HG03139 (cell line): ENCODE results near the gene FAAP20.

Experiments used
- ATAC-seq: cut with Tn5 transposase; IDR thresholded peaks from one replicate; pipeline ENCODE4 v1.9.1; 2021; ENCODE audit not compliant: unreplicated experiment

Gene FAAP20

GRCh38 chr1:2180297-2181245 lies 14.0 kb downstream of the FAAP20 start:
- ATAC-seq, result no peak

- ATAC-seq, result no peak
Observed at GRCh38 chr1:2179283-2180013, 15.1 kb downstream of the FAAP20 start.

- ATAC-seq, result no peak
Observed at GRCh38 chr1:2178875-2179274, 15.7 kb downstream of the FAAP20 start.

- no peak for ATAC-seq
Observed at GRCh38 chr1:2177946-2178538, 16.5 kb downstream of the FAAP20 start.

GRCh38 chr1:2177541-2177940 lies 17.0 kb downstream of the FAAP20 start:
- ATAC-seq, result no peak

GRCh38 chr1:2176615-2177014 lies 18.0 kb downstream of the FAAP20 start:
- no peak for ATAC-seq

GRCh38 chr1:2175681-2176454 lies 18.7 kb downstream of the FAAP20 start:
- ATAC-seq, result no peak

GRCh38 chr1:2175055-2175414 lies 19.5 kb downstream of the FAAP20 start:
- no peak for ATAC-seq

- no peak for ATAC-seq
Observed at GRCh38 chr1:2174348-2175054, 20.1 kb downstream of the FAAP20 start.

- no peak for ATAC-seq
Observed at GRCh38 chr1:2173546-2174347, 20.8 kb downstream of the FAAP20 start.

GRCh38 chr1:2172551-2173146 lies 21.9 kb downstream of the FAAP20 start:
- no peak for ATAC-seq

GRCh38 chr1:2172012-2172411 lies 22.6 kb downstream of the FAAP20 start:
- no peak for ATAC-seq

- no peak for ATAC-seq
Observed at GRCh38 chr1:2170211-2170610, 24.4 kb downstream of the FAAP20 start.

GRCh38 chr1:2169200-2169836 lies 25.3 kb downstream of the FAAP20 start:
- no peak for ATAC-seq

- ATAC-seq, result no peak
Observed at GRCh38 chr1:2168535-2168934, 26.0 kb downstream of the FAAP20 start.

GRCh38 chr1:2168090-2168489 lies 26.5 kb downstream of the FAAP20 start:
- no peak for ATAC-seq

- no peak for ATAC-seq
Observed at GRCh38 chr1:2166695-2167094, 27.9 kb downstream of the FAAP20 start.

GRCh38 chr1:2166254-2166653 lies 28.3 kb downstream of the FAAP20 start:
- no peak for ATAC-seq

GRCh38 chr1:2165646-2166045 lies 28.9 kb downstream of the FAAP20 start:
- no peak for ATAC-seq
